GM19372 (cell line): ENCODE results near the gene TM4SF5.

Source experiments
- ATAC-seq: cut with Tn5 transposase; IDR thresholded peaks from one replicate; pipeline ENCODE4 v1.9.1; 2021; ENCODE audit warnings: mild to moderate bottlenecking, low read depth, moderate library complexity; ENCODE audit not compliant: unreplicated experiment

Gene TM4SF5

GRCh38 chr17:4744999-4745969, 26.4 kb upstream of the TM4SF5 start:
- no peak for ATAC-seq

DNA sequence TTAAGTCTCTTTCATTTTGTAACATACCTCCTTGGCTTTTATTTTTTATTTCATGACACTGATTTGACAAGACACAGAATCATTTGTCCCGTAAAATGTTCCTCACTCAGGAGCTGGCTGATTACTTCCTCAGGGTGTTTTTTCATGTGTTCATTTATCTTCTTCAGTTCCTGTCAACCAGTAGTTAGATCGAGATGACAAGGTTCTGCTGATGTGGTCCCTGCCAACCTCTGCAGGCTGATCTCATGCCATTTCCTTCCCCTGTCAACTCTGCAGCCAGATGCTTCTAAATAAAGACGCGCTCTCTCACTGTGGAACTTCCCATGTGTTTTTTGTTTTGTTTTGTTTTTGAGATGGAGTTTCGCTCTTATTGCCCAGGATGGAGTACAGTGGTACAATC, 23.8 kb upstream of the TM4SF5 start:
- ATAC-seq, result no peak

- no peak for ATAC-seq
These were observed 23.0 kb upstream of the TM4SF5 start for GRCh38 chr17:4748686-4749085.

DNA sequence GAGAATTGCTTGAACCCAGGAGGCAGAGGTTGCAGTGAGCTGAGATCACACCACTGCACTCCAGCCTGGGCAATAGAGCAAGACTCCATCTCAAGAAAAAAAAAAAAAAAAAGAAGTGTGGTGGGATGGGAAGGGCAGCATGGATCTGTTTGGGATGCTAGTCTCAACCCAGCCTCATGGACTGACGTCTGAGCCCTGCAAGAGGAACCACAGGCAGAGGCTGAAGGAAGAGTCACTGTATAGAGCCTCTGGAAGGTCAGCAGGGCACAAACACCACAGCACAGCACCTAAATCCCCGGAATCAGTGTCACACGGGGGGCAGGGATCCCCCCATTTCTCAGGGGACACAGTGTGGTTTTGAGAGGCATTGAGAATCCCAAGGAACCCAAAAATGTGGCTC, 21.1 kb upstream of the TM4SF5 start:
- no peak for ATAC-seq

- ATAC-seq, result no peak
These were observed 19.8 kb upstream of the TM4SF5 start for GRCh38 chr17:4751932-4752331.

GRCh38 chr17:4753392-4753791, 18.3 kb upstream of the TM4SF5 start:
- ATAC-seq, result no peak

DNA sequence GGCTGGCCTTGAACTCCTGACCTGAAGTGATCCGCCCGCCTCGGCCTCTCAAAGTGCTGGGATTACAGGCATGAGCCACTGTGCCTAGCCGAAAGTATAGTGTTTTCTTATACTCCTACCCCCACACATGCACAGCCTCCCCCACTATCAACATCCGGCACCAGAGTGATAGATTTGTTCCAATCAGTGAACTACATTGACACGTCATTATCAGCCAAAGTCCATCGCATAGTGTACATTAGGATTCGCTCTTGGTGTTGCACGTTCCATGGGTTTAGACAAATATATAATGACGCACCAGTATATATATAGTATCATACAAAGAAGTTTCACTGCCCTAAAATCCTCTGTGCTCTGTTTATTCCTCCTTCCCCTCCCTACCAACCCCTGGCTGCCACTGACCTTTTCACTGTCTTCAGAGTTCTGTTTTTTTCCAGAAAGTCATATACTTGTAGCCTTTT, 11.9 kb upstream of the TM4SF5 start:
- no peak for ATAC-seq

DNA sequence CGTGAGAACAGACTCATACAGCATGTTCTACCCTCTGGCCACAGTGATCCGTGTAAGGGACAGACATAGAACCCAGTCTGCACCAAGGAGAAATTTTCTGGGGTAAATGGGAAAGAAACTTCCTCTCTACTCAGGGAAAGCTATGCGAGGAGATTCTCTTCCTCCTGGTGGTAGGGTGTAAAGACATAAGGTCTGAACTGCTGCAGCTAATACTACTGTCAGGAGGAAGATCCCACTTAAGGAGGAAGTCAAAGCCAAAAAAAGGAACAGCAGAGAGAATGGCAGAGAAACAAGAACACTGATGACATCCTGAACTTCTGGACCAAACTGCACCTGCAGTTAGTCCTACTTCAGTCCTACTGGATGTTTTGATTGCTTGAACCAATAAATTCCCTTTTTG, 7.1 kb upstream of the TM4SF5 start:
- no peak for ATAC-seq

- no peak for ATAC-seq
These were observed 5.5 kb upstream of the TM4SF5 start for GRCh38 chr17:4766201-4766600.

GRCh38 chr17:4766723-4767122, 5.0 kb upstream of the TM4SF5 start:
- no peak for ATAC-seq

DNA sequence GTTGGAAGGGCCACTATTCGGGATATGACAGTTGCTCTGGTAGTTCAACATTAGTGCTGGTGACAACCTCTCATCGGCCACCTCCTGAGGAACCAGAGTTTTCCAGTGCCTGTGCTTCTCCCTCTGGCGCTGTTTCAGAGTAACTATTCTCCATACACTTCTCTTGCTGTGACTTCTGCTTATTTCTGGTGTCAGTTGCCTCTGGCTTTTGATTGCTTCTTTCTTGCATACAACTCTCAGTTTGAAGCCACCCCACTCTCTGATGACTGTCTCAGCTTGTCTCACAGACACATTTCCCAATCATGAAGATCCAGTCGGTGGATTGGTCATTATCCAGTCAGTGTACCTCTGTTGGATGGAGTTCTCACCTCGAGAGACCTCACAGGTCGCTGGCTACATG, 3.4 kb upstream of the TM4SF5 start:
- no peak for ATAC-seq

DNA sequence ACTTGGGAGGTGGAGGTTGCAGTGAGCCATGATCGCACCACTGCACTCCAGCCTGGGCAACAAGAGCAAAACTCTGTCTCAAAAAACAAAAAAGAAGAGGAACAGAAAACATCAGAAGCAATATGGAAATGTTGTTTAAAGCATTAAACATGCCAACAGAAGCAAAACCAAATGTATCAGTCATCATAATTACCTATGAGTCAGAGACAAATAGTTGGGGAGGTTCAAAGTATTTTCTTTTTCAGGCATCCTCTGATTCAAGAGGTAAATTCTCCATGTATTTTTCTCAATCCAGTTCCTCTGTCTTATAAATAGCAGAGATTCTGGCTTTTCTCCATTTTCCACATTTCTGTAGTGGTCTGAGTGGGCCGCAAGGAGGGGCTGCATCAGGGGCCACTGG, 2.1 kb upstream of the TM4SF5 start:
- no peak for ATAC-seq

GRCh38 chr17:4772235-4772613, 538 bp downstream of the TM4SF5 start:
- ATAC-seq, result no peak

DNA sequence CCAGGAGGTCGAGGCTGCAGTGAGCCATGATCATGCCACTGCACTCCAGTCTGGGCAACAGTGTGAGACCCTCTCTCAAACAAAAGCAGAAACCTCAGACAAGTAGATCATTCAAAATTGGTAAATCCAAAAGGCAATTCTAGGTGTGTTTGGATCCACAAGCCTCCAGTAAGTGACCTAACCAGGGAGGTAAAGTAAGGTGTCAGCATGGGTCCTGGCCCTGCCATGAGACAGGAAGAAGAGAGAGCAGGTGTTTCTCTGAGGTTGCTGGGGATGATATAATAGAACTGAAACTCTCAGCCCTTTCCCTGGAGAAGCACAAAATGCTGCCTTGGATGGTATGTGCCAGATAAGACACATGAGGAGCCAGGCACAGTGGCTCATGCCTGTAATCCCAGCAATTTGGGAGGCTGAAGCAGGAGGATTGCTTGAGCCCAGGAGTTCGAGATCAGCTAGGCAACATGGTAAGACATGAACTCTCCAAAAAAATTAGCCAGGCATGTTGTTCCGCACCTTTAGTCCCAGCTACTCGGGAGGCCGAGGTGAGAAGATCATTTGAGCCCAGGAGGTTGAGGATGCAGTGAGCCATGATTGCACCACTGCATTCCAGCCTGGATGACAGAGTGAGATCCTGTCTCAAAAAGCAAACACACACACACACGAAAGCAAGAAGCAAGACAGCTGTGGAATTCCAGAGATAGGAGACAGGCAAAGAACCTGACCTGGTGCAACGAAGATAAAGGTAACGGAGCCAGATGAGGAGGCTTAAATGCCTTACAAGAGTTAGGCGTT, 6.5 kb downstream of the TM4SF5 start:
- ATAC-seq, result no peak

GRCh38 chr17:4780325-4780955, 8.8 kb downstream of the TM4SF5 start:
- no peak for ATAC-seq

DNA sequence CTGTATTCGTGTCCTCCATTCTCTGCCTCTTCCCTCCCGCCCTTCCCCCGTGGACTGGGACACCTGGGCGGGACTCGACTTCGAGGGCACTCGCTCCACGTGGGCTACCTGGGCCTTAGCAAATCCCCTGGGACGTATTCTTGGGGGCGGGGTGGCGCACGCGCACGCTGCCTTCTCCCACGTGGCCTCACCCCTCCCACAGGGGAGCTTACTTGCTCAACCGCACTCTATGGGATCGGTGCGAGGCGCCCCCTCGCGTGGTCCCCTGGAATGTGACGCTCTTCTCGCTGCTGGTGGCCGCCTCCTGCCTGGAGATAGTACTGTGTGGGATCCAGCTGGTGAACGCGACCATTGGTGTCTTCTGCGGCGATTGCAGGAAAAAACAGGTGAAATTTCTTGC, 11.0 kb downstream of the TM4SF5 start:
- ATAC-seq, result no peak

GRCh38 chr17:4785311-4786105, 13.8 kb downstream of the TM4SF5 start:
- no peak for ATAC-seq

DNA sequence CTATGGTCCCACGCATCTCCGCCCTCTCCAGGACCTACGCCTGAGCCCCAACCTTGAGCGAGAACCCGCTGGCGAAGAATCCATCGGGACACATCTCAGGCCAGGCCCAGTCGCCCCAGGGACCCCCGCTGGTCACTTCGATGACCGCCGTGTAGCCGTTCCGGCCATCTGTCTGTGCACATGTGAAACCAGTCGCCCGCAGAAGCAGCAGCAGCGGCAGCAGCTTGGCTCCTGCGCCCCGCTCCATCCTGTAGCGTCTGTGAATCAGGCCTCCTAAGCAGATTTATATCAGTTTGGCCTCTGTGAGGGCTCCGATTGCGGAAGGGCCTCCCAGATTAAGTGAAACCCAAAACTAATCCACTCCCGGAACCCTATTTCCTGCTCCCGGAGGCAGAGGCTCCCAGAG, 14.4 kb downstream of the TM4SF5 start, which contains the start of gene VMO1:
VMO1 (minus strand) TSS at position 259 of the 406 bp plus-strand sequence; CDS start at position 247, 12 bp downstream.
- ATAC-seq, result no peak

DNA sequence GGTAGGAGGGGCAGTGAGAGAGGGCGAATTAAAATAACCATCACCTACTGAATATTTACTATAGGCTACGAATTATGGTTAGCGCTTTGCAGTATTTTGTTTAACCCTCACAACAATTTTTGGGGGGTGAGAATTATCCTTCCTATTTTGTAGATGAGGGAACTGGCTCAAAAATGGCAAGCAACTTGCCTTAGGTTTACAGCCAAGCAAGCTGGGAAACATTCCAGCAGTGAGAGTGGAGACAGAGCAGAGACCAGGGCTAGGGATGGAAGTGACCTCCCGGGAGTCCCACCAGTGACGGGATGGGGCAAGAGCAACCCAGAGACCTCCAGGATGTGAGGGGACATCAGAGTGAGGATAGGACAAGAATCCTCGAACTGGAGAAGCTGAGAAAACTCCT, 14.8 kb downstream of the TM4SF5 start:
- ATAC-seq, result no peak

GRCh38 chr17:4788159-4788806, 16.6 kb downstream of the TM4SF5 start:
- no peak for ATAC-seq
